Amniotic stem cell (primary cell): ENCODE measurements around the gene ZDHHC12.

Experiments used
- DNase-seq: peaks from one replicate; lab custom pipeline; 2025; lab: John Stamatoyannopoulos, UW

ZDHHC12 gene

GRCh38 chr9:128685636-128686489 lies 38.1 kb downstream of the ZDHHC12 start:
- no peak for DNase-seq

GRCh38 chr9:128684325-128685199 lies 39.4 kb downstream of the ZDHHC12 start:
- DNase-seq = peak; percentile 20

GRCh38 chr9:128684065-128684324 lies 39.9 kb downstream of the ZDHHC12 start:
- no peak for DNase-seq

- DNase-seq = no peak
Observed at GRCh38 chr9:128683340-128684064, 40.4 kb downstream of the ZDHHC12 start.

- DNase-seq = no peak
Observed at GRCh38 chr9:128677794-128678193, 46.1 kb downstream of the ZDHHC12 start.

GRCh38 chr9:128675382-128675781 lies 48.5 kb downstream of the ZDHHC12 start:
- no peak for DNase-seq
